ENCODE measurements around the gene ABCA2. TPM values are rescaled to one million over a fixed set of nuclear protein-coding genes. Genes with fewer than 3 reads are reported as not detected.

ABCA2 gene
- total and polyA plus RNA-seq, 2 experiments from 2014 or later: 7.0 to 16.0 TPM

DNA sequence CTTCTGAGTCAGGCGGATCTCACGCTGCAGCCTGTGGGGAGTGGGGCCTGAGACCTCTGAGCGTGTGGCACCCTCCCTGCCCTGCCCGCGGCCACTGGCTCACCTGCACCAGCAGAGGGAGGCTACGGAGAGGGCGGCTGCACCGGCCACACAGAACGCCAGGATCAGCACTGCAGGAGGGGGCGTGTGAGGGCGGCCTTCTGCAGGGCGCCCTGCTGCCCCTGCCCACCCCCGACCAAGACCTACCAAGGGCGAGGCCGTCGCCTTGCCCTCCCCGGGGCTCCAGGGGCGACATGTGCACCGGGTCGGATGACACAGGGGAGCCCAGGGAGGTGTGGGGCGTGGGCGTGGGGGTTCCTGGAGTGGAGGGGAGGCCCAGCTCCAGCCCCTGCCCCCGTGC is 12.5 kb upstream of the ABCA2 start:
- no peak overlapping the region for H3K4me3 ChIP-seq
- no peaks in the 10 kb centered on the region for H3K9me3 Mint-ChIP-seq

More for the DNA sequence above, 12.5 kb upstream of the ABCA2 start:
- DNase-seq (ENCODE audit: low spot score) (no peak), ATAC-seq (no peak)
- Histone ChIP-seq H3F3A (replicated peaks; ENCODE audit: low read depth) (no peaks in the 10 kb centered on the region), H3K36me3 (ENCODE audit: insufficient read depth) (no peaks in the 10 kb centered on the region), H3K27ac (ENCODE audit: low read depth) (no peak overlapping the region), H2AFZ (no peak overlapping the region), H3K4me1 (ENCODE audit: insufficient read depth) (peaks cover 7% of the 10 kb centered on the region; the same call in 1 of the 2 replicates), H3K27me3 (ENCODE audit: insufficient read depth) (peaks cover 14% of the 10 kb centered on the region), H4K20me1 (replicated peaks; ENCODE audit: insufficient read depth) (no peaks in the 10 kb centered on the region; the same call in 1 of the 2 replicates), H3K79me2 (replicated peaks; ENCODE audit: insufficient read depth) (peaks cover 7% of the 10 kb centered on the region; the same call in 1 of the 2 replicates), H3K4me2 (no peak overlapping the region), H3K9me2 (ENCODE audit: insufficient read depth) (no peaks in the 10 kb centered on the region)
- H3K4me1 Mint-ChIP-seq: peaks cover 4% of the 10 kb centered on the region; the same call in 1 of the 3 replicates
- no peaks in the 10 kb centered on the region; the same call in 2 of the 3 replicates for H3K36me3 Mint-ChIP-seq (ENCODE audit: low read depth)
- no peak overlapping the region for H3K4me3 Mint-ChIP-seq
- TF ChIP-seq, protein P1, sequence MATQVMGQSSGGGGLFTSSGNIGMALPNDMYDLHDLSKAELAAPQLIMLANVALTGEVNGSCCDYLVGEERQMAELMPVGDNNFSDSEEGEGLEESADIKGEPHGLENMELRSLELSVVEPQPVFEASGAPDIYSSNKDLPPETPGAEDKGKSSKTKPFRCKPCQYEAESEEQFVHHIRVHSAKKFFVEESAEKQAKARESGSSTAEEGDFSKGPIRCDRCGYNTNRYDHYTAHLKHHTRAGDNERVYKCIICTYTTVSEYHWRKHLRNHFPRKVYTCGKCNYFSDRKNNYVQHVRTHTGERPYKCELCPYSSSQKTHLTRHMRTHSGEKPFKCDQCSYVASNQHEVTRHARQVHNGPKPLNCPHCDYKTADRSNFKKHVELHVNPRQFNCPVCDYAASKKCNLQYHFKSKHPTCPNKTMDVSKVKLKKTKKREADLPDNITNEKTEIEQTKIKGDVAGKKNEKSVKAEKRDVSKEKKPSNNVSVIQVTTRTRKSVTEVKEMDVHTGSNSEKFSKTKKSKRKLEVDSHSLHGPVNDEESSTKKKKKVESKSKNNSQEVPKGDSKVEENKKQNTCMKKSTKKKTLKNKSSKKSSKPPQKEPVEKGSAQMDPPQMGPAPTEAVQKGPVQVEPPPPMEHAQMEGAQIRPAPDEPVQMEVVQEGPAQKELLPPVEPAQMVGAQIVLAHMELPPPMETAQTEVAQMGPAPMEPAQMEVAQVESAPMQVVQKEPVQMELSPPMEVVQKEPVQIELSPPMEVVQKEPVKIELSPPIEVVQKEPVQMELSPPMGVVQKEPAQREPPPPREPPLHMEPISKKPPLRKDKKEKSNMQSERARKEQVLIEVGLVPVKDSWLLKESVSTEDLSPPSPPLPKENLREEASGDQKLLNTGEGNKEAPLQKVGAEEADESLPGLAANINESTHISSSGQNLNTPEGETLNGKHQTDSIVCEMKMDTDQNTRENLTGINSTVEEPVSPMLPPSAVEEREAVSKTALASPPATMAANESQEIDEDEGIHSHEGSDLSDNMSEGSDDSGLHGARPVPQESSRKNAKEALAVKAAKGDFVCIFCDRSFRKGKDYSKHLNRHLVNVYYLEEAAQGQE (IDR thresholded peaks at IDR 0.05; ENCODE audit: unreplicated experiment): no peak
- TF ChIP-seq EZH2 (IDR thresholded peaks at IDR 0.05; ENCODE audit: low read depth, unreplicated experiment) (no peak), CTCF (conservative IDR thresholded peaks at IDR 0.05; ENCODE audit: low read depth in 2 of 2) (no peak), STAT1 (IDR thresholded peaks at IDR 0.05; ENCODE audit: unreplicated experiment) (no peak), ZNF331 (CRISPR knock-in tag; IDR thresholded peaks at IDR 0.05; ENCODE audit: low read depth) (no peak), JUNB (IDR thresholded peaks at IDR 0.05; ENCODE audit: unreplicated experiment) (no peak), ZNF114 (CRISPR knock-in tag; IDR thresholded peaks at IDR 0.05) (no peak), EZH2phosphoT487 (IDR thresholded peaks at IDR 0.05; ENCODE audit: unreplicated experiment) (no peak), CREB1 (CRISPR knock-in tag; IDR thresholded peaks at IDR 0.05; ENCODE audit: low read depth) (no peak), POLR2AphosphoS5 (IDR thresholded peaks at IDR 0.05; ENCODE audit: low read depth) (no peak), NANOG (IDR thresholded peaks at IDR 0.05; ENCODE audit: borderline replicate concordance) (no peak)
- TF ChIP-seq, protein P2, sequence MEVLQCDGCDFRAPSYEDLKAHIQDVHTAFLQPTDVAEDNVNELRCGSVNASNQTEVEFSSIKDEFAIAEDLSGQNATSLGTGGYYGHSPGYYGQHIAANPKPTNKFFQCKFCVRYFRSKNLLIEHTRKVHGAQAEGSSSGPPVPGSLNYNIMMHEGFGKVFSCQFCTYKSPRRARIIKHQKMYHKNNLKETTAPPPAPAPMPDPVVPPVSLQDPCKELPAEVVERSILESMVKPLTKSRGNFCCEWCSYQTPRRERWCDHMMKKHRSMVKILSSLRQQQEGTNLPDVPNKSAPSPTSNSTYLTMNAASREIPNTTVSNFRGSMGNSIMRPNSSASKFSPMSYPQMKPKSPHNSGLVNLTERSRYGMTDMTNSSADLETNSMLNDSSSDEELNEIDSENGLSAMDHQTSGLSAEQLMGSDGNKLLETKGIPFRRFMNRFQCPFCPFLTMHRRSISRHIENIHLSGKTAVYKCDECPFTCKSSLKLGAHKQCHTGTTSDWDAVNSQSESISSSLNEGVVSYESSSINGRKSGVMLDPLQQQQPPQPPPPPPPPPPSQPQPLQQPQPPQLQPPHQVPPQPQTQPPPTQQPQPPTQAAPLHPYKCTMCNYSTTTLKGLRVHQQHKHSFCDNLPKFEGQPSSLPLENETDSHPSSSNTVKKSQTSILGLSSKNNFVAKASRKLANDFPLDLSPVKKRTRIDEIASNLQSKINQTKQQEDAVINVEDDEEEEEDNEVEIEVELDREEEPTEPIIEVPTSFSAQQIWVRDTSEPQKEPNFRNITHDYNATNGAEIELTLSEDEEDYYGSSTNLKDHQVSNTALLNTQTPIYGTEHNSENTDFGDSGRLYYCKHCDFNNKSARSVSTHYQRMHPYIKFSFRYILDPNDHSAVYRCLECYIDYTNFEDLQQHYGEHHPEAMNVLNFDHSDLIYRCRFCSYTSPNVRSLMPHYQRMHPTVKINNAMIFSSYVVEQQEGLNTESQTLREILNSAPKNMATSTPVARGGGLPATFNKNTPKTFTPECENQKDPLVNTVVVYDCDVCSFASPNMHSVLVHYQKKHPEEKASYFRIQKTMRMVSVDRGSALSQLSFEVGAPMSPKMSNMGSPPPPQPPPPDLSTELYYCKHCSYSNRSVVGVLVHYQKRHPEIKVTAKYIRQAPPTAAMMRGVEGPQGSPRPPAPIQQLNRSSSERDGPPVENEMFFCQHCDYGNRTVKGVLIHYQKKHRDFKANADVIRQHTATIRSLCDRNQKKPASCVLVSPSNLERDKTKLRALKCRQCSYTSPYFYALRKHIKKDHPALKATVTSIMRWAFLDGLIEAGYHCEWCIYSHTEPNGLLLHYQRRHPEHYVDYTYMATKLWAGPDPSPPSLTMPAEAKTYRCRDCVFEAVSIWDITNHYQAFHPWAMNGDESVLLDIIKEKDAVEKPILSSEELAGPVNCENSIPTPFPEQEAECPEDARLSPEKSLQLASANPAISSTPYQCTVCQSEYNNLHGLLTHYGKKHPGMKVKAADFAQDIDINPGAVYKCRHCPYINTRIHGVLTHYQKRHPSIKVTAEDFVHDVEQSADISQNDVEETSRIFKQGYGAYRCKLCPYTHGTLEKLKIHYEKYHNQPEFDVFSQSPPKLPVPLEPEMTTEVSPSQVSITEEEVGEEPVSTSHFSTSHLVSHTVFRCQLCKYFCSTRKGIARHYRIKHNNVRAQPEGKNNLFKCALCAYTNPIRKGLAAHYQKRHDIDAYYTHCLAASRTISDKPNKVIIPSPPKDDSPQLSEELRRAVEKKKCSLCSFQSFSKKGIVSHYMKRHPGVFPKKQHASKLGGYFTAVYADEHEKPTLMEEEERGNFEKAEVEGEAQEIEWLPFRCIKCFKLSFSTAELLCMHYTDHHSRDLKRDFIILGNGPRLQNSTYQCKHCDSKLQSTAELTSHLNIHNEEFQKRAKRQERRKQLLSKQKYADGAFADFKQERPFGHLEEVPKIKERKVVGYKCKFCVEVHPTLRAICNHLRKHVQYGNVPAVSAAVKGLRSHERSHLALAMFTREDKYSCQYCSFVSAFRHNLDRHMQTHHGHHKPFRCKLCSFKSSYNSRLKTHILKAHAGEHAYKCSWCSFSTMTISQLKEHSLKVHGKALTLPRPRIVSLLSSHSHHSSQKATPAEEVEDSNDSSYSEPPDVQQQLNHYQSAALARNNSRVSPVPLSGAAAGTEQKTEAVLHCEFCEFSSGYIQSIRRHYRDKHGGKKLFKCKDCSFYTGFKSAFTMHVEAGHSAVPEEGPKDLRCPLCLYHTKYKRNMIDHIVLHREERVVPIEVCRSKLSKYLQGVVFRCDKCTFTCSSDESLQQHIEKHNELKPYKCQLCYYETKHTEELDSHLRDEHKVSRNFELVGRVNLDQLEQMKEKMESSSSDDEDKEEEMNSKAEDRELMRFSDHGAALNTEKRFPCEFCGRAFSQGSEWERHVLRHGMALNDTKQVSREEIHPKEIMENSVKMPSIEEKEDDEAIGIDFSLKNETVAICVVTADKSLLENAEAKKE (CRISPR knock-in tag; IDR thresholded peaks at IDR 0.05): no peak
- TF ChIP-seq, protein P3, sequence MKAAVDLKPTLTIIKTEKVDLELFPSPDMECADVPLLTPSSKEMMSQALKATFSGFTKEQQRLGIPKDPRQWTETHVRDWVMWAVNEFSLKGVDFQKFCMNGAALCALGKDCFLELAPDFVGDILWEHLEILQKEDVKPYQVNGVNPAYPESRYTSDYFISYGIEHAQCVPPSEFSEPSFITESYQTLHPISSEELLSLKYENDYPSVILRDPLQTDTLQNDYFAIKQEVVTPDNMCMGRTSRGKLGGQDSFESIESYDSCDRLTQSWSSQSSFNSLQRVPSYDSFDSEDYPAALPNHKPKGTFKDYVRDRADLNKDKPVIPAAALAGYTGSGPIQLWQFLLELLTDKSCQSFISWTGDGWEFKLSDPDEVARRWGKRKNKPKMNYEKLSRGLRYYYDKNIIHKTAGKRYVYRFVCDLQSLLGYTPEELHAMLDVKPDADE (IDR thresholded peaks at IDR 0.05): no peak
- no peak overlapping the region for H3K27ac Mint-ChIP-seq
- peaks cover 15% of the 10 kb centered on the region for H3K27me3 Mint-ChIP-seq (ENCODE audit: insufficient read depth, low read depth, poor library complexity)
